Fibroblast of lung (primary cell): ENCODE data around the gene CUL3.

Experiments
- EZH2 ChIP-seq: IDR thresholded peaks from 2 replicates; pipeline ENCODE4 v1.5.1; 2012; ENCODE audit warnings: low read length, control low read depth, mild to moderate bottlenecking; ENCODE audit errors: missing control alignments
- TF ChIP-seq, protein P1 (sequence below), 2 donors: IDR thresholded peaks in 1 of 2; conservative IDR thresholded peaks in 1 of 2; 1 replicate in 1 of 2; 2 replicates in 1 of 2; pipeline ENCODE4 v1.5.1; 2011 to 2012; ENCODE audit warnings: low read length in 2 of 2, control low read depth in 1 of 2, inconsistent platforms in 1 of 2, low read depth in 1 of 2, mild to moderate bottlenecking in 1 of 2

GRCh38 chr2:224546926-224547325 lies 38.2 kb downstream of the CUL3 start:
- TF ChIP-seq, protein P1, sequence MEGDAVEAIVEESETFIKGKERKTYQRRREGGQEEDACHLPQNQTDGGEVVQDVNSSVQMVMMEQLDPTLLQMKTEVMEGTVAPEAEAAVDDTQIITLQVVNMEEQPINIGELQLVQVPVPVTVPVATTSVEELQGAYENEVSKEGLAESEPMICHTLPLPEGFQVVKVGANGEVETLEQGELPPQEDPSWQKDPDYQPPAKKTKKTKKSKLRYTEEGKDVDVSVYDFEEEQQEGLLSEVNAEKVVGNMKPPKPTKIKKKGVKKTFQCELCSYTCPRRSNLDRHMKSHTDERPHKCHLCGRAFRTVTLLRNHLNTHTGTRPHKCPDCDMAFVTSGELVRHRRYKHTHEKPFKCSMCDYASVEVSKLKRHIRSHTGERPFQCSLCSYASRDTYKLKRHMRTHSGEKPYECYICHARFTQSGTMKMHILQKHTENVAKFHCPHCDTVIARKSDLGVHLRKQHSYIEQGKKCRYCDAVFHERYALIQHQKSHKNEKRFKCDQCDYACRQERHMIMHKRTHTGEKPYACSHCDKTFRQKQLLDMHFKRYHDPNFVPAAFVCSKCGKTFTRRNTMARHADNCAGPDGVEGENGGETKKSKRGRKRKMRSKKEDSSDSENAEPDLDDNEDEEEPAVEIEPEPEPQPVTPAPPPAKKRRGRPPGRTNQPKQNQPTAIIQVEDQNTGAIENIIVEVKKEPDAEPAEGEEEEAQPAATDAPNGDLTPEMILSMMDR (conservative IDR thresholded peaks at IDR 0.05 in 1 of 2, IDR thresholded peaks at IDR 0.05 in 1 of 2; ENCODE audit: low read depth in 1 of 2, low read length in 2 of 2), result no peak
- TF ChIP-seq EZH2, result no peak
